ENCODE measurements around the gene SLC5A11. TPM values are rescaled to one million over a fixed set of nuclear protein-coding genes. Genes with fewer than 3 reads are reported as not detected.
"Not testable (repeated sequence)": the region's sequence is repeated elsewhere in the genome, so short reads cannot be mapped to it uniquely, and the experiment has no call there.

The SLC5A11 gene
- total and polyA plus RNA-seq, 2 donors (not counting 1 experiment from before 2014, with no cell fraction given): 0.62 to 0.84 TPM

DNA sequence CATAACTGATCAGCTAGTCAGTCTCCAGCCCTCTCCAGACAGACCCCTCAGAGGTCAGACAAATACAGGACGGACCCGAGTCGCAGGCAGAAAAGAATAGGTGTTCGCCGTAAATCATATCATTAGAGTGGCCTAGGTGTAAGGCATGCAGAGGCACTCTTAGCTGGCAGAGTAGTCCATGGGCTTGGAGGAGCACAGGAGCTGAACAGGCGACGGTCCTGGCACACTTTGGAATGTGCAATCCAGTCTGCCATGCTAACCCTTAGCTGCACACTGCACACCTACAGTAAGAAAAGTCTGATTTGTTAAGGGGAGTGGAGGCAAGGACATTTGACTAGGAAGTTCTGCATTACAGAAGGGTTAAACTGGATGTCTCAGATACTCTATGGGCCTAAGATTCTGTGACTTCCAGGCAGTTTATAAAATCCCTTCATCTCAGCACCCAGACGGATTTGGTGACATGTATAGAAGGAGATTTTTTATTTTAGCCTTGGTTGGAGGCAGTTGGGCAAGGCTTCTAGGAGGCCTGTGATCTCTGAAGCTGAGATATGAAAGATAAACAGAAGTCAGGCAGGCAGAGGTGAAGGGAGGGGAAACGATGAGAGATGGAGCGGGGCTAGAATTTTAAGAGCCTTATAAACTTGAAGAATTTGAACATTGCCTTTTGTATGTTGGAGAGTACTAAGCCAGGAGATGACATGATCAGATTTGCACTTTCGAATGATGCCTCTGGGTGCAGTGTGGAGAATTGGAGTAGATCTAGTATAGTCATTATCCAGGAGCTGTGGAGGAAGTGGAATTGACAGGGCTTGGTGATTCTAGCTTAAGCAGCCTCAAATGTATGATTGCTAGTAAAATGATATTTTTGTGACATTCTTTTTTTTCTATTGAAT is 34.6 kb upstream of the SLC5A11 start:
- no peaks in the 10 kb centered on the region for H3K27me3 Mint-ChIP-seq
- TF ChIP-seq, protein P1, sequence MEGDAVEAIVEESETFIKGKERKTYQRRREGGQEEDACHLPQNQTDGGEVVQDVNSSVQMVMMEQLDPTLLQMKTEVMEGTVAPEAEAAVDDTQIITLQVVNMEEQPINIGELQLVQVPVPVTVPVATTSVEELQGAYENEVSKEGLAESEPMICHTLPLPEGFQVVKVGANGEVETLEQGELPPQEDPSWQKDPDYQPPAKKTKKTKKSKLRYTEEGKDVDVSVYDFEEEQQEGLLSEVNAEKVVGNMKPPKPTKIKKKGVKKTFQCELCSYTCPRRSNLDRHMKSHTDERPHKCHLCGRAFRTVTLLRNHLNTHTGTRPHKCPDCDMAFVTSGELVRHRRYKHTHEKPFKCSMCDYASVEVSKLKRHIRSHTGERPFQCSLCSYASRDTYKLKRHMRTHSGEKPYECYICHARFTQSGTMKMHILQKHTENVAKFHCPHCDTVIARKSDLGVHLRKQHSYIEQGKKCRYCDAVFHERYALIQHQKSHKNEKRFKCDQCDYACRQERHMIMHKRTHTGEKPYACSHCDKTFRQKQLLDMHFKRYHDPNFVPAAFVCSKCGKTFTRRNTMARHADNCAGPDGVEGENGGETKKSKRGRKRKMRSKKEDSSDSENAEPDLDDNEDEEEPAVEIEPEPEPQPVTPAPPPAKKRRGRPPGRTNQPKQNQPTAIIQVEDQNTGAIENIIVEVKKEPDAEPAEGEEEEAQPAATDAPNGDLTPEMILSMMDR (IDR thresholded peaks at IDR 0.05): no peak
- no peak for TF ChIP-seq EZH2 (IDR thresholded peaks at IDR 0.05; ENCODE audit: borderline replicate concordance, insufficient read depth, low read depth, low read length, poor library complexity, severe bottlenecking)
- Histone ChIP-seq H3K27ac (ENCODE audit: low read length in 2 of 2) (no peak overlapping the region), H3K4me3 (ENCODE audit: control extremely low read depth in 1 of 5, extremely low read depth in 1 of 5, insufficient read depth in 1 of 5, low read depth in 2 of 5, low read length in 4 of 5) (no peak overlapping the region), H3K9me3 (ENCODE audit: control extremely low read depth in 1 of 3, control insufficient read depth in 2 of 3, insufficient read depth in 1 of 3, low read length in 2 of 3) (no peaks in the 10 kb centered on the region), H2AFZ (ENCODE audit: insufficient read depth, low read depth, low read length, poor library complexity, severe bottlenecking) (no peak overlapping the region), H3K27me3 (replicated peaks in 1 of 4; ENCODE audit: control extremely low read depth in 1 of 4, control insufficient read depth in 3 of 4, insufficient read depth in 4 of 4, low read length in 3 of 4) (no peaks in the 10 kb centered on the region), H3K79me2 (ENCODE audit: control insufficient read depth, insufficient read depth, low read length) (no peaks in the 10 kb centered on the region), H3K4me1 (ENCODE audit: control insufficient read depth in 2 of 2, insufficient read depth in 2 of 2, low read length in 2 of 2) (no peaks in the 10 kb centered on the region), H4K20me1 (ENCODE audit: control insufficient read depth, insufficient read depth, low read length, poor library complexity, severe bottlenecking) (no peaks in the 10 kb centered on the region), H3K4me2 (replicated peaks; ENCODE audit: low read depth, low read length, poor library complexity, severe bottlenecking) (no peak overlapping the region), H3K36me3 (replicated peaks in 1 of 2; ENCODE audit: control extremely low read depth in 1 of 2, control insufficient read depth in 1 of 2, extremely low read depth in 1 of 2, insufficient read depth in 2 of 2, low read length in 1 of 2) (peaks cover 4 to 81% of the 10 kb centered on the region in 2 experiments), H3K9ac (ENCODE audit: low read length) (no peak overlapping the region)
- ChIA-PET CTCF (interaction anchor here (1.6 kb wide), 1 partner anchor 296 kb away, joined by 3 read pairs; no protein-coding TSS in a partner anchor), POLR2A (interaction anchor here (0.5 kb wide), 1 partner anchor 268 kb away, joined by 3 read pairs; no protein-coding TSS in a partner anchor)
- DNase-seq (no peak), ATAC-seq (ENCODE audit: low read depth) (no peak)
- no peak overlapping the region for H3K27ac Mint-ChIP-seq
- 97% methylated on average over 7 of the region's 11 CpGs for WGBS (ENCODE audit: insufficient coverage)
- H3K4me1 Mint-ChIP-seq: no peaks in the 10 kb centered on the region
- no peak overlapping the region for H3K4me3 Mint-ChIP-seq
- H3K9me3 Mint-ChIP-seq (ENCODE audit: insufficient read depth): no peaks in the 10 kb centered on the region
- intact Hi-C loops (cut with micrococcal nuclease): no loop called here

DNA sequence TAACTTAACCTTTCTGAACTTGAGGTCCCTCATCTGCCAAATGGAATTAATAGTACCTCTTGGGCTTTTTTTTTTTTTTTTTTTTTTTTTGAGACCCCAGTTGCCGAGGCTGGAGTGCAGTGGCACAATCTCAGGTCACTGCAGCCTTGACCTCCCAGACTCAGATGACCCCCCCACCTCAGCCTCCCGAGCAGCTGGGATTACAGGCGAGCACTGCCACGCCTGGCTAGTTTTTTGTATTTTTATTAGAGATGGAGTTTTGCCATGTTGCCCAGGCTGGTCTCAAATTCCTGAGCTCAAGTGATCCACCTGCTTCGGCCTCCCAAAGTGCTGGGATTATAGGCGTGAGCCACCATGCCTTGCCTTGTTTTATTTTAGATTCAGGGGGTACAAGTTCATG is 33.0 kb upstream of the SLC5A11 start:
- H3K4me3 Mint-ChIP-seq; H3K4me1 Mint-ChIP-seq; H4K20me1 ChIP-seq (ENCODE audit: control insufficient read depth, insufficient read depth, low read length, poor library complexity, severe bottlenecking); H3K9me3 ChIP-seq (ENCODE audit: control extremely low read depth in 1 of 3, control insufficient read depth in 2 of 3, insufficient read depth in 1 of 3, low read length in 2 of 3); H3K4me1 ChIP-seq (ENCODE audit: control insufficient read depth in 2 of 2, insufficient read depth in 2 of 2, low read length in 2 of 2); H3K9ac ChIP-seq (ENCODE audit: low read length); POLR2A ChIA-PET; H3K27ac Mint-ChIP-seq; H3K27me3 Mint-ChIP-seq; H2AFZ ChIP-seq (ENCODE audit: insufficient read depth, low read depth, low read length, poor library complexity, severe bottlenecking); H3K4me2 ChIP-seq (replicated peaks; ENCODE audit: low read depth, low read length, poor library complexity, severe bottlenecking); intact Hi-C loops (cut with micrococcal nuclease); H3K79me2 ChIP-seq (ENCODE audit: control insufficient read depth, insufficient read depth, low read length); H3K27ac ChIP-seq (ENCODE audit: low read length in 2 of 2); DNase-seq; H3K4me3 ChIP-seq (ENCODE audit: control extremely low read depth in 1 of 5, extremely low read depth in 1 of 5, insufficient read depth in 1 of 5, low read depth in 2 of 5, low read length in 4 of 5); H3K9me3 Mint-ChIP-seq (ENCODE audit: insufficient read depth); ATAC-seq (ENCODE audit: low read depth); H3K27me3 ChIP-seq (replicated peaks in 1 of 4; ENCODE audit: control extremely low read depth in 1 of 4, control insufficient read depth in 3 of 4, insufficient read depth in 4 of 4, low read length in 3 of 4): not testable (repeated sequence)
- 100% methylated on average over 2 of the region's 6 CpGs for WGBS (ENCODE audit: insufficient coverage)
- CTCF ChIA-PET: interaction anchor here (1.6 kb wide), 1 partner anchor 295 kb away, joined by 3 read pairs; no protein-coding TSS in a partner anchor
- peaks cover 4 to 81% of the 10 kb centered on the region in 2 experiments for H3K36me3 ChIP-seq (replicated peaks in 1 of 2; ENCODE audit: control extremely low read depth in 1 of 2, control insufficient read depth in 1 of 2, extremely low read depth in 1 of 2, insufficient read depth in 2 of 2, low read length in 1 of 2)

Measured in B cell (primary cell).